Measurements from ENCODE around the gene MS4A14.

- TF ChIP-seq, protein P1, sequence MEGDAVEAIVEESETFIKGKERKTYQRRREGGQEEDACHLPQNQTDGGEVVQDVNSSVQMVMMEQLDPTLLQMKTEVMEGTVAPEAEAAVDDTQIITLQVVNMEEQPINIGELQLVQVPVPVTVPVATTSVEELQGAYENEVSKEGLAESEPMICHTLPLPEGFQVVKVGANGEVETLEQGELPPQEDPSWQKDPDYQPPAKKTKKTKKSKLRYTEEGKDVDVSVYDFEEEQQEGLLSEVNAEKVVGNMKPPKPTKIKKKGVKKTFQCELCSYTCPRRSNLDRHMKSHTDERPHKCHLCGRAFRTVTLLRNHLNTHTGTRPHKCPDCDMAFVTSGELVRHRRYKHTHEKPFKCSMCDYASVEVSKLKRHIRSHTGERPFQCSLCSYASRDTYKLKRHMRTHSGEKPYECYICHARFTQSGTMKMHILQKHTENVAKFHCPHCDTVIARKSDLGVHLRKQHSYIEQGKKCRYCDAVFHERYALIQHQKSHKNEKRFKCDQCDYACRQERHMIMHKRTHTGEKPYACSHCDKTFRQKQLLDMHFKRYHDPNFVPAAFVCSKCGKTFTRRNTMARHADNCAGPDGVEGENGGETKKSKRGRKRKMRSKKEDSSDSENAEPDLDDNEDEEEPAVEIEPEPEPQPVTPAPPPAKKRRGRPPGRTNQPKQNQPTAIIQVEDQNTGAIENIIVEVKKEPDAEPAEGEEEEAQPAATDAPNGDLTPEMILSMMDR (IDR thresholded peaks at IDR 0.05; ENCODE audit: insufficient read depth, low read length), result no peak
- TF ChIP-seq REST (IDR thresholded peaks at IDR 0.05; ENCODE audit: insufficient replicate concordance, low read depth), result no peak
- TF ChIP-seq GABPA (IDR thresholded peaks at IDR 0.05; ENCODE audit: low read depth), result no peak
- no peak for TF ChIP-seq SPI1 (IDR thresholded peaks at IDR 0.05; ENCODE audit: borderline replicate concordance, low read depth)
Measured at GRCh38 chr11:60360621-60361020, 35.6 kb upstream of the MS4A14 start.

Data from HL-60 (cell line).